Esophagus muscularis mucosa (tissue), 4 donors: ENCODE measurements around the gene TSPO.

Experiments
- EP300 ChIP-seq: sonication (generic); formaldehyde crosslinking; IDR thresholded peaks from one replicate; pipeline ENCODE4 v1.6.1; 2017; ENCODE audit warnings: antibody characterized with exemption
- POLR2A ChIP-seq: fragments of 450-650 bp; IDR thresholded peaks from one replicate; pipeline ENCODE4 v1.6.1; 2017; ENCODE audit warnings: antibody characterized with exemption, moderate library complexity, mild to moderate bottlenecking, low read depth
- POLR2AphosphoS5 ChIP-seq, 2 donors: sonication (generic); formaldehyde crosslinking; IDR thresholded peaks; one replicate each; pipeline ENCODE4 v1.6.1; 2017; ENCODE audit warnings: antibody characterized with exemption in 2 of 2
- TF ChIP-seq, protein P1 (sequence below), 3 experiments: fragments of 200-600 bp in 2 of 3; fragments of 450-650 bp in 1 of 3; sonication (generic) in 2 of 3; IDR thresholded peaks; one replicate each; pipeline ENCODE4 v1.5.1; 2017 to 2019; ENCODE audit warnings: antibody characterized with exemption in 3 of 3, mild to moderate bottlenecking in 2 of 3, moderate library complexity in 1 of 3

- TF ChIP-seq, protein P1, sequence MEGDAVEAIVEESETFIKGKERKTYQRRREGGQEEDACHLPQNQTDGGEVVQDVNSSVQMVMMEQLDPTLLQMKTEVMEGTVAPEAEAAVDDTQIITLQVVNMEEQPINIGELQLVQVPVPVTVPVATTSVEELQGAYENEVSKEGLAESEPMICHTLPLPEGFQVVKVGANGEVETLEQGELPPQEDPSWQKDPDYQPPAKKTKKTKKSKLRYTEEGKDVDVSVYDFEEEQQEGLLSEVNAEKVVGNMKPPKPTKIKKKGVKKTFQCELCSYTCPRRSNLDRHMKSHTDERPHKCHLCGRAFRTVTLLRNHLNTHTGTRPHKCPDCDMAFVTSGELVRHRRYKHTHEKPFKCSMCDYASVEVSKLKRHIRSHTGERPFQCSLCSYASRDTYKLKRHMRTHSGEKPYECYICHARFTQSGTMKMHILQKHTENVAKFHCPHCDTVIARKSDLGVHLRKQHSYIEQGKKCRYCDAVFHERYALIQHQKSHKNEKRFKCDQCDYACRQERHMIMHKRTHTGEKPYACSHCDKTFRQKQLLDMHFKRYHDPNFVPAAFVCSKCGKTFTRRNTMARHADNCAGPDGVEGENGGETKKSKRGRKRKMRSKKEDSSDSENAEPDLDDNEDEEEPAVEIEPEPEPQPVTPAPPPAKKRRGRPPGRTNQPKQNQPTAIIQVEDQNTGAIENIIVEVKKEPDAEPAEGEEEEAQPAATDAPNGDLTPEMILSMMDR (IDR thresholded peaks at IDR 0.05): no peak
- TF ChIP-seq POLR2A (no peak), POLR2AphosphoS5 (IDR thresholded peaks at IDR 0.05) (no peak), EP300 (no peak)
Observed at GRCh38 chr22:43205261-43205691, 53.9 kb downstream of the TSPO start.
